GM18499 (cell line): ENCODE data around the gene IFT43.
"Not testable (repeated sequence)": the region's sequence is repeated elsewhere in the genome, so short reads cannot be mapped to it uniquely, and the experiment has no call there.

Source experiments
- ATAC-seq: cut with Tn5 transposase; IDR thresholded peaks from one replicate; pipeline ENCODE4 v1.9.1; 2021; ENCODE audit warnings: moderate number of reproducible peaks; ENCODE audit not compliant: insufficient read depth, unreplicated experiment

IFT43 gene

GRCh38 chr14:76009627-76010026 is 24.1 kb downstream of the IFT43 start:
- not testable (repeated sequence) for ATAC-seq

GRCh38 chr14:76011930-76012329 is 26.4 kb downstream of the IFT43 start:
- no peak for ATAC-seq

- ATAC-seq, result no peak
These were observed 26.8 kb downstream of the IFT43 start for GRCh38 chr14:76012354-76012753.

- no peak for ATAC-seq
These were observed 29.6 kb downstream of the IFT43 start for GRCh38 chr14:76015191-76015590.

GRCh38 chr14:76015668-76016067 is 30.1 kb downstream of the IFT43 start:
- ATAC-seq, result no peak

GRCh38 chr14:76019676-76020075 is 34.1 kb downstream of the IFT43 start:
- no peak for ATAC-seq

GRCh38 chr14:76022991-76023390 is 37.4 kb downstream of the IFT43 start:
- no peak for ATAC-seq

GRCh38 chr14:76023757-76024156 is 38.2 kb downstream of the IFT43 start:
- ATAC-seq, result no peak

- no peak for ATAC-seq
These were observed 38.8 kb downstream of the IFT43 start for GRCh38 chr14:76024211-76024907.

GRCh38 chr14:76034566-76034965 is 49.0 kb downstream of the IFT43 start:
- ATAC-seq, result no peak

- no peak for ATAC-seq
These were observed 55.1 kb downstream of the IFT43 start for GRCh38 chr14:76040704-76041103.

- no peak for ATAC-seq
These were observed 60.2 kb downstream of the IFT43 start for GRCh38 chr14:76045773-76046172.

GRCh38 chr14:76050250-76050649 is 64.7 kb downstream of the IFT43 start:
- no peak for ATAC-seq

GRCh38 chr14:76050797-76051392 is 65.3 kb downstream of the IFT43 start:
- no peak for ATAC-seq

- no peak for ATAC-seq
These were observed 66.3 kb downstream of the IFT43 start for GRCh38 chr14:76051717-76052465.

- ATAC-seq, result no peak
These were observed 68.2 kb downstream of the IFT43 start for GRCh38 chr14:76053572-76054355.

- no peak for ATAC-seq
These were observed 69.8 kb downstream of the IFT43 start for GRCh38 chr14:76055330-76055729.

- ATAC-seq, result no peak
These were observed 70.6 kb downstream of the IFT43 start for GRCh38 chr14:76056128-76056527.

- ATAC-seq, result no peak
These were observed 72.4 kb downstream of the IFT43 start for GRCh38 chr14:76057914-76058313.

GRCh38 chr14:76063327-76063726 is 77.8 kb downstream of the IFT43 start:
- ATAC-seq, result no peak

GRCh38 chr14:76065519-76065918 is 80.0 kb downstream of the IFT43 start:
- ATAC-seq, result no peak
